ENCODE results near the gene SLC5A10.
"Not testable (repeated sequence)": the region's sequence is repeated elsewhere in the genome, so short reads cannot be mapped to it uniquely, and the experiment has no call there.

The SLC5A10 gene

DNA sequence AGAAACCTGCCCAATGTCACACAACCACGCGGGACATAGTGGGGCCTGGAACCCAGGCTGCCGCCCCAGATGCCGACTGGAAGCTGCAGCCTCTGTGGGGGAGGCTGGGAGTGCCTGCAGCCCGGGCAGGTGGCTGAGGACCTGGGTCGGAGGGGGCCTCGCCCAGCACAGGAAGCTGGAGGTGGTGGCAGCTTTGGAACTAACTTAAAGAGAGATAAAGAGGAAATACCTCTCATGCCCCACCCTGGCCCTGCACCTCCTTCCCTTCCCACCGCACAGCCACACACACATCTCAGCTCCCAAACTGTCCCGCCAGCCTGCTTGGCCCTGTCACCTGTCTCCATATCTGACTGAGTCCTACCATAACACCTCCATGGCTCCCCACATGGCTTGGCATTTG, 88.4 kb downstream of the SLC5A10 start:
- not testable (repeated sequence) for DNase-seq (ENCODE audit: low read depth)

DNA sequence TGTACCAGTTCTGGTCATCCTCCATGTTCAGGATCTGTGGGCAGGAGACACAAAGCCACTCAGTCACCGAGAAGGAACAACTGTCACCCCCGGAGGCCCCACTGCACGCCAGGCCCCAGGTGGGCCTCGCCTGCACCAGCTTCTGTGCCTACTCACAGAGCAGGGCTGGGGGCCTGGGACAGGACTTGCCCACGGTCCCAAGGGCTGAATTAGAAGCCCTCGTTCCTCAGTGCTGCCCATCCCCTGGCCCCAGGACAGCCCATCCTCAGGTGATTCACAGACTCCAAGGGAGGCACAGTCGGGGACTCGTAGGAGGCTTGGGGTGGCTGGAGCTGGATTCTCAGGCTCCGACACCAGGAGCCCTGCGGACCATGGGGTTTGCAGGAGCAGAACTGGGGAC, 89.9 kb downstream of the SLC5A10 start:
- DNase-seq (ENCODE audit: low read depth) = not testable (repeated sequence)

DNA sequence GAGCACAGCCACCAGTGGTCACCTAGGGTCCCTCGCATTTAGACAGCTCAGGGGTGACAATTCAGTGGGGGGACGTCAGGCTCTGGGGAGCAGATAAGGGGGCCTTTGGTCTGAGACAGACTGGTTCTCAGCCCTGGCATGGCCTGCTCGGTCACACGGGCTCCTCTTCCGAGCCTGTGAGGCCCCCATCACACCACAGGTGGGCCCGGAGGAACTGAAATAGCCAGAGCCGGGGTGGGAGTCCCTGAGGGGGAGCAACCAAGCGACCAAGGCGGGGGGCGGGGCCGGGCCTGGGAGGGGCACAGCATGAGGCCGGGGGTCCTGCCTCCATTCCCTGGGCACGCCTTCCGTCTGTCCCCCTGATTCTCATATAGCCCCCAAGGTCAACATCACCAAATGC, 90.4 kb downstream of the SLC5A10 start:
- DNase-seq (ENCODE audit: low read depth) = not testable (repeated sequence)

DNA sequence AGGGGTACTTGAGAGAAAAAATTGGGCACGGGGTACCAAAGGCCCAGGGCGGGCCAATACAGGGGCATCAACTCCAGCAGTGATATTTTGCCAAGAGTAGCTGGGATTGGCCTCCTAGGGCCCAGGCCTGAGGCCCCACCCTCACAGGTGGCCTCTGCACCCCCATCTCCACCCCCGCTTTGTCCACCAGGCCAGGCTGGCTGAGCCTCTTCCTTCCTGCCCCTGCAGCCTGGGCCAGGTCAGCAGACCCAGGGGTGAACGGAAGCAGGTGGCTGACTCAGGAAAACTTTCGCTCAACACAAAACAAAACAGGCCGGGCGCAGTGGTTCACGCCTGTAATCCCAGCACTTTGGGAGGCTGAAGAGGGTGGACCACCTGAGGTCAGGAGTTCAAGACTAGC, 91.1 kb downstream of the SLC5A10 start:
- DNase-seq (ENCODE audit: low read depth) = not testable (repeated sequence)

DNA sequence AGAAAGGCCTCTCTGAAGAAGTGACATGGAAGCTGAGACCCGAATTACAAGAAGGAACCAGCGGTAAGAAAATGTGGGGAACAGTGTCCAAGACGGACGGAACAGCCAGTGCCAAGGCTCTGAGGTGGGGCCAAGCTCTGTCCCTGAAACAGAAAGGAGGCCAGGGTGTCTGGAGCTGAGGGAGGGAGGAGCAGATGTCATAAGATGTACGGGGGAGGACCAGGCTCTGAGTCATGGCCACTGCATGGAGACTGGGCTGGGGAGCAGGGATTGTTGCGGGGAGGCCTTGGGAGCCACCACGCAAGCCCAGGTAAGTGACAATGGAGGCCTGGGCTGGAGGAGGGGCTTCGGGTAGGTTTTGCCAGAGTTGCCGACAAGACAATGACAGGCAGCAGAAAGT, 92.7 kb downstream of the SLC5A10 start:
- not testable (repeated sequence) for DNase-seq (ENCODE audit: low read depth)

GRCh38 chr17:19046782-19047375, 94.9 kb downstream of the SLC5A10 start, which contains the start of gene GRAP:
Gene GRAP (minus strand): TSS chr17:19046957. CDS start chr17:19046926, 31 bp downstream.
- not testable (repeated sequence) for DNase-seq (ENCODE audit: low read depth)

GRCh38 chr17:19047510-19047909, 95.5 kb downstream of the SLC5A10 start:
- not testable (repeated sequence) for DNase-seq (ENCODE audit: low read depth)

GRCh38 chr17:19048826-19049225, 96.9 kb downstream of the SLC5A10 start:
- not testable (repeated sequence) for DNase-seq (ENCODE audit: low read depth)

GRCh38 chr17:19055447-19055846, 103.5 kb downstream of the SLC5A10 start:
- not testable (repeated sequence) for DNase-seq (ENCODE audit: low read depth)

GRCh38 chr17:19062009-19062717, 110.2 kb downstream of the SLC5A10 start:
- DNase-seq (ENCODE audit: low read depth) = not testable (repeated sequence)

- not testable (repeated sequence) for DNase-seq (ENCODE audit: low read depth)
These were observed 110.9 kb downstream of the SLC5A10 start for GRCh38 chr17:19062718-19063325.

DNA sequence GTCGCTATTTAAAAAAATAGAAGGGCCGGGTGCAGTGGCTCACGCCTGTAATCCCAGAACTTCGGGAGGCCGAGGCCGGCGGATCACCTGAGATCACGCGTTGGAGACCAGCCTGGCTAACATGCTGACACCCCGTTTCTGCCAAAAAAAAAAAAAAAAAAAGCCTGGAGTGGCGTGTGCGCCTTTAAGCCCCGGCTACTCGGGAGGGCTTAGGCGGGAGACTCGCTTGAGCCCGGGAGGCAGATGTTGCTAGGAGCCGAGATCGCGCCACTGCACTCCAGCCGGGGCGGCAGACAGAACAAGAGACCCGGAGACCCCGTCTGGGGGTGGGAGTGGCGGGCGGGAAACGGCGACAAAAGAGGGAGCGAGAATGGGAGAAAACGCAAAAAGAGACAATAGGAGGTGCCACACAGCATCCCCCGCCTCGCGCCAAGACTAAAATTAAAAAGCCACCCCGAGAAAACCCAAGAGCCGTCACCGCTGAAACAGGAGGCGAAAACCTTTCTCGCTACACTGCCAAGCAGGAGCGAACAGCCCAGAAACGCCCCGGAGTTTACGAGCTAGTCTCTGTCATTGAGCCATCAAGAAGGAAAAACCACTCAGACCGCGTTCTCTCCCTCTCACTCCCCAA, 111.5 kb downstream of the SLC5A10 start:
- DNase-seq (ENCODE audit: low read depth) = peak; percentile 58

GRCh38 chr17:19064378-19064777, 112.4 kb downstream of the SLC5A10 start:
- DNase-seq (ENCODE audit: low read depth) = not testable (repeated sequence)

GRCh38 chr17:19070318-19071168, 118.6 kb downstream of the SLC5A10 start:
- not testable (repeated sequence) for DNase-seq (ENCODE audit: low read depth)
